Left lobe of liver (tissue), 1 donor: Measurements from ENCODE around the gene SAMD9. TPM values are rescaled to one million over a fixed set of nuclear protein-coding genes. Genes with fewer than 3 reads are reported as not detected.

ENCODE experiments used
- total RNA-seq: library from RNA; stranded (reverse); gene quantifications from one replicate; pipeline ENCODE4 v1.2.1, GENCODE V29; 2021
- donor health status: DM: no; HTN: yes; CAD: no.

SAMD9 gene
- total RNA-seq, 1 donor from 2014 or later, result 1.5 TPM

Other genes with a start within 250 kb of the SAMD9 start
- gene SAMD9L, start 30.4 kb upstream of the SAMD9 start, total RNA-seq, result 1.1 TPM
- not detected for gene HEPACAM2, start 108.5 kb upstream of the SAMD9 start, total RNA-seq
- 11.6 TPM for gene VPS50, start 114.4 kb upstream of the SAMD9 start, total RNA-seq